LNCAP (cell line): ENCODE results near the gene DHRSX.

Source experiments
- TF ChIP-seq, protein P1 (sequence below): fragments of 450-650 bp; IDR thresholded peaks from 2 replicates; pipeline ENCODE4 v1.5.1; 2017; ENCODE audit warnings: mild to moderate bottlenecking

DHRSX gene

GRCh38 chrX:2187352-2188115 lies 313.2 kb downstream of the DHRSX start:
- TF ChIP-seq, protein P1, sequence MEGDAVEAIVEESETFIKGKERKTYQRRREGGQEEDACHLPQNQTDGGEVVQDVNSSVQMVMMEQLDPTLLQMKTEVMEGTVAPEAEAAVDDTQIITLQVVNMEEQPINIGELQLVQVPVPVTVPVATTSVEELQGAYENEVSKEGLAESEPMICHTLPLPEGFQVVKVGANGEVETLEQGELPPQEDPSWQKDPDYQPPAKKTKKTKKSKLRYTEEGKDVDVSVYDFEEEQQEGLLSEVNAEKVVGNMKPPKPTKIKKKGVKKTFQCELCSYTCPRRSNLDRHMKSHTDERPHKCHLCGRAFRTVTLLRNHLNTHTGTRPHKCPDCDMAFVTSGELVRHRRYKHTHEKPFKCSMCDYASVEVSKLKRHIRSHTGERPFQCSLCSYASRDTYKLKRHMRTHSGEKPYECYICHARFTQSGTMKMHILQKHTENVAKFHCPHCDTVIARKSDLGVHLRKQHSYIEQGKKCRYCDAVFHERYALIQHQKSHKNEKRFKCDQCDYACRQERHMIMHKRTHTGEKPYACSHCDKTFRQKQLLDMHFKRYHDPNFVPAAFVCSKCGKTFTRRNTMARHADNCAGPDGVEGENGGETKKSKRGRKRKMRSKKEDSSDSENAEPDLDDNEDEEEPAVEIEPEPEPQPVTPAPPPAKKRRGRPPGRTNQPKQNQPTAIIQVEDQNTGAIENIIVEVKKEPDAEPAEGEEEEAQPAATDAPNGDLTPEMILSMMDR = no peak

DNA sequence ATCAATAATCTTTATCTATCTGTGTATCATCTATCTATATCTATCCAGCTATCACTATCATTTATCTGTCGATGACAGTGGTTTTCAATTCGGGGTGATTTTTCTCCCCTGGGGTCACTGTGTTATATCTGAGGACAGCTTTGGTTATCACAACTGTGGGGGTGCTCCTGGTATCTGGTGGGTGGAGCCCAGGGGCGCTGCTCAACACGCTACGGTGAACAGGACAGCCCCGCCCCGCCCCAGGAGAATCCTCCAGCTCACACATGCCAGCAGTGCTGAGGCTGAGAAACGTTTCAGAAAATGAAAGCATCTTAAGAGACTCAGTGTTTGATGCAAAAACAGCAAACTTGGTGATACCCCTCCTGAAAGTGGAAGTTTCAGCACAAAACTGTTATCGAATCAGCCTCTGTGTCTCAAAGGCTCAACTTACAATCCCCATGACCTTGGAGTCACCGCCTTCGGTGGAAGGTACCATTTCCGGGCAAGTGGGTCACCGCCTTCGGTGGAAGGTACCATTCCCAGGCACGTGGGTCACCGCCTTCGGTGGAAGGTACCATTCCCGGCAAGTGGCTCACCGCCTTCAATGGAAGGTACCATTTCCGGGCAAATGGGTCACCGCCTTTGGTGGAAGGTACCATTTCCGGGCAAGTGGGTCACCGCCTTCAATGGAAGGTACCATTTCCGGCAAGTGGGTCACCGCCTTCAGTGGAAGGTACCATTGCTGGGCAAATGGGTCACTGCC lies 315.3 kb downstream of the DHRSX start:
- TF ChIP-seq, protein P1 = no peak

DNA sequence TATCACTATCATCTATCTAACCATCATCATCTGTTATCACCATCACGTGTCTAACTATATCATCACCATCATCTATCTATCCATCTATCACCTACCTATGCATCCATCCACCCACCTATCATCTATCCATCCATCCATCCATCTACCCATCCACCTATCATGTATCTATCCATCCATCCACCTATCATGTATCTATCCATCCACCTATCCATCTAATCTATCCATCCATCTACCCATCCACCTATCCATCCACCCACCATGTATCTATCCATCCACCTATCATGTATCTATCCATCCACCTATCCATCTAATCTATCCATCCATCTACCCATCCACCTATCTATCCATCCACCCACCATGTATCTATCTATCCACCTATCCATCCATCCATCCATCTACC lies 316.7 kb downstream of the DHRSX start:
- TF ChIP-seq, protein P1 = no peak

DNA sequence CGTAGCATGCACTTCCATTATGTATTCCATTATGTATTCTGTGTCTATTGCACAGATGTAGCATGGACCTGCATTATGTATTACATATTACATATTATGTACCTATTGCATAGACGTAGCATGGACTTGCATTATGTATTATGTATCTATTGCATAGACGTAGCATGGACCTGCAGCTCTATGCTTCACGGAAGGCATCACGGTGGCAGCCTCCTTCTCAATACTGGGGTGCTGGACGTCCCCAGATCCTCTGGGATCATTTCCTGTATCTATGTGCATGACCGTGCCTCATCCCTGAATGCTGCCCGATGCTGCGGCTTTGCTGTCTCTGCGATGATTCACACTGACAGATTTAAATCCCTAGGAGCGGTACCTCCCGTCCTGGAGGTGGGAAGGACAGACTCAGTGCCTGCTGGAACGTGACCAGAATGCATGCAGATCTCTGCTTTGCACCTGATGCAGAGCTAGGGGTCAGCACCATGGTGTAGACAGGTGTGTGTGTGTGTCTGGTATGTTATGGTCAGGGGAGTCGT lies 317.5 kb downstream of the DHRSX start:
- TF ChIP-seq, protein P1 = no peak

- TF ChIP-seq, protein P1 = no peak
Measured at GRCh38 chrX:2177541-2177940, 323.2 kb downstream of the DHRSX start.

GRCh38 chrX:2176733-2177132 lies 324.0 kb downstream of the DHRSX start:
- TF ChIP-seq, protein P1 = no peak

GRCh38 chrX:2176274-2176673 lies 324.5 kb downstream of the DHRSX start:
- TF ChIP-seq, protein P1 = no peak
